Heart left ventricle (tissue), 13 donors: ENCODE data around the gene COA5.

Experiments
- POLR2A ChIP-seq, 2 donors: fragments of 450-650 bp; IDR thresholded peaks; one replicate each; pipeline ENCODE4 v1.6.1; 2017; ENCODE audit warnings: antibody characterized with exemption in 2 of 2, mild to moderate bottlenecking in 2 of 2, moderate library complexity in 2 of 2
- TF ChIP-seq, protein P1 (sequence below), 12 donors: fragments of 200-600 bp; sonication (generic) in 4 of 12; IDR thresholded peaks; one replicate each; pipeline versions ENCODE4 v1.5.0 to v1.8.0; 2018 to 2022; ENCODE audit warnings: antibody characterized with exemption in 12 of 12, mild to moderate bottlenecking in 5 of 12
- donor health status: ischemic (EF 13 %, LVEDD 7.1; RV severe dilation, severe dysfunction).
- donor health status: DM: no; HTN: yes; CAD: no.
- donor health status: DM: no; HTN: no; CAD: no.
- donor health status: ischemic (EF 25% LVEDD 6.9; RV normal size, moderate dysfunction).
- donor health status: ischemic (EF 25% LVEDD 5.7; RV mildly dilated, moderate dysfunction).
- donor health status: ischemic (EF 35%, LVEDD 5.7; RV mildly dilated, moderate dysfunction).
- donor health status: nonischemic (EF 11% LVEDD 7.7; RV severe dilation, severe dysfunction).
- donor health status: DM: yes; HTN: yes; CAD: no.
- donor health status: PGD.
- donor health status: ischemic (EF 29% LVEDD 5.4; RV normal size, mild dysfunction).
- donor health status: nonischemic (EF 23%, LVEDD 6.1; RV moderate dilation, normal function).

DNA sequence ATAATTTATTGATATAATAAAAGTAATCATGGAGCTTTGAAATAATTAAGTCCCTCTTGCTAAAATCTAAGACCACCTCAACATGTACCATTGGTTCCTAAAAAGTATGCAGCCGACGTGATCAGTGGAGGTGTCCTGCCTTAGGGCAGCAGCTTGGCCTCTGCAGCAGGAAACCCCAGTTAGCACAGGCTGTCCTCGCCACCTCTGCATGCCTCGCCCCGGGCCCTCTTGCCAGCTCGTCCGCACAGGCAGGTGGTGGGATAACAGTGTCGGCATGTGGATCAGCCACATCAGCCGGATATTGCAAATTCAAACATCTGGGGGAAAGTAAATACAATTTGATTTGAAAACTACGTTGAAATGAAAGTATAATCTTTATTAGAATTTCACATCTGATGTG, 22.9 kb downstream of the COA5 start:
- TF ChIP-seq, protein P1, sequence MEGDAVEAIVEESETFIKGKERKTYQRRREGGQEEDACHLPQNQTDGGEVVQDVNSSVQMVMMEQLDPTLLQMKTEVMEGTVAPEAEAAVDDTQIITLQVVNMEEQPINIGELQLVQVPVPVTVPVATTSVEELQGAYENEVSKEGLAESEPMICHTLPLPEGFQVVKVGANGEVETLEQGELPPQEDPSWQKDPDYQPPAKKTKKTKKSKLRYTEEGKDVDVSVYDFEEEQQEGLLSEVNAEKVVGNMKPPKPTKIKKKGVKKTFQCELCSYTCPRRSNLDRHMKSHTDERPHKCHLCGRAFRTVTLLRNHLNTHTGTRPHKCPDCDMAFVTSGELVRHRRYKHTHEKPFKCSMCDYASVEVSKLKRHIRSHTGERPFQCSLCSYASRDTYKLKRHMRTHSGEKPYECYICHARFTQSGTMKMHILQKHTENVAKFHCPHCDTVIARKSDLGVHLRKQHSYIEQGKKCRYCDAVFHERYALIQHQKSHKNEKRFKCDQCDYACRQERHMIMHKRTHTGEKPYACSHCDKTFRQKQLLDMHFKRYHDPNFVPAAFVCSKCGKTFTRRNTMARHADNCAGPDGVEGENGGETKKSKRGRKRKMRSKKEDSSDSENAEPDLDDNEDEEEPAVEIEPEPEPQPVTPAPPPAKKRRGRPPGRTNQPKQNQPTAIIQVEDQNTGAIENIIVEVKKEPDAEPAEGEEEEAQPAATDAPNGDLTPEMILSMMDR (IDR thresholded peaks at IDR 0.05): no peak
- no peak for TF ChIP-seq POLR2A (IDR thresholded peaks at IDR 0.05)
